ENCODE measurements around the gene OLFM1.

OLFM1 gene

GRCh38 chr9:135167849-135168655, 80.6 kb downstream of the OLFM1 start:
- H3K4me1 ChIP-seq = no peaks in the 10 kb centered on the region
- no peak overlapping the region for H2AFZ ChIP-seq
- H3K9ac ChIP-seq = no peak overlapping the region
- TF ChIP-seq CTCF (IDR thresholded peaks at IDR 0.05) = no peak
- peaks cover 3% of the 10 kb centered on the region for H3K27me3 ChIP-seq (ENCODE audit: control insufficient read depth, insufficient read depth, low read length)
- H3K4me2 ChIP-seq (ENCODE audit: low read length) = no peak overlapping the region
- H3K9me3 ChIP-seq (ENCODE audit: control insufficient read depth, low read length) = no peaks in the 10 kb centered on the region
- H3K4me3 ChIP-seq (ENCODE audit: low read depth, low read length) = no peak overlapping the region
- no peak overlapping the region for H3K27ac ChIP-seq
- H3K79me2 ChIP-seq = no peaks in the 10 kb centered on the region
- H3K36me3 ChIP-seq (ENCODE audit: control insufficient read depth, insufficient read depth, low read length) = no peaks in the 10 kb centered on the region

GRCh38 chr9:135169709-135170226, 82.3 kb downstream of the OLFM1 start:
- Histone ChIP-seq H3K27ac (no peak overlapping the region), H3K79me2 (no peaks in the 10 kb centered on the region), H3K9me3 (ENCODE audit: control insufficient read depth, low read length) (no peaks in the 10 kb centered on the region), H3K36me3 (ENCODE audit: control insufficient read depth, insufficient read depth, low read length) (no peaks in the 10 kb centered on the region), H3K4me3 (ENCODE audit: low read depth, low read length) (no peak overlapping the region), H3K9ac (no peak overlapping the region), H2AFZ (no peak overlapping the region), H3K27me3 (ENCODE audit: control insufficient read depth, insufficient read depth, low read length) (peaks cover 3% of the 10 kb centered on the region), H3K4me1 (no peaks in the 10 kb centered on the region), H3K4me2 (ENCODE audit: low read length) (no peak overlapping the region)
- no peak for TF ChIP-seq CTCF (IDR thresholded peaks at IDR 0.05)

GRCh38 chr9:135170535-135170934, 83.1 kb downstream of the OLFM1 start:
- Histone ChIP-seq H3K4me3 (ENCODE audit: low read depth, low read length) (no peak overlapping the region), H3K4me1 (no peaks in the 10 kb centered on the region), H3K36me3 (ENCODE audit: control insufficient read depth, insufficient read depth, low read length) (no peaks in the 10 kb centered on the region), H3K27ac (no peak overlapping the region), H3K79me2 (no peaks in the 10 kb centered on the region), H3K9me3 (ENCODE audit: control insufficient read depth, low read length) (no peaks in the 10 kb centered on the region), H3K27me3 (ENCODE audit: control insufficient read depth, insufficient read depth, low read length) (peaks cover 3% of the 10 kb centered on the region), H3K4me2 (ENCODE audit: low read length) (no peak overlapping the region), H3K9ac (no peak overlapping the region), H2AFZ (no peak overlapping the region)
- TF ChIP-seq CTCF (IDR thresholded peaks at IDR 0.05) = no peak
